ENCODE measurements around the gene GPR31.

The GPR31 gene

GRCh38 chr6:167116109-167116837, 41.5 kb downstream of the GPR31 start:
- peak; percentile 6 for DNase-seq

- DNase-seq = no peak
Measured at GRCh38 chr6:167115054-167115453, 42.7 kb downstream of the GPR31 start.

GRCh38 chr6:167113935-167114910, 43.6 kb downstream of the GPR31 start:
- no peak for DNase-seq

- DNase-seq = no peak
Measured at GRCh38 chr6:167113047-167113754, 44.6 kb downstream of the GPR31 start.

- no peak for DNase-seq
Measured at GRCh38 chr6:167112421-167112820, 45.4 kb downstream of the GPR31 start.

GRCh38 chr6:167111597-167111996, 46.2 kb downstream of the GPR31 start:
- no peak for DNase-seq

- DNase-seq = no peak
Measured at GRCh38 chr6:167109651-167110050, 48.1 kb downstream of the GPR31 start.

- DNase-seq = no peak
Measured at GRCh38 chr6:167108278-167108677, 49.5 kb downstream of the GPR31 start.

GRCh38 chr6:167107787-167108186, 50.0 kb downstream of the GPR31 start:
- DNase-seq = no peak

- no peak for DNase-seq
Measured at GRCh38 chr6:167106406-167106805, 51.4 kb downstream of the GPR31 start.

All from NCI-H1105 treated with DMSO at 0.1 percent for 48 hours (cell line).